H1 (cell line): ENCODE data around the gene FBXO11. TPM values are rescaled to one million over a fixed set of nuclear protein-coding genes. Genes with fewer than 3 reads are reported as not detected.

ENCODE experiments used
- CTCF ChIA-PET: fragments of 300-600 bp; sonication (Branson Sonifier 250); formaldehyde crosslinking; loops from one replicate; lab custom pipeline; 2021; ENCODE audit not compliant: partially characterized antibody; lab: Charles Lee
- POLR2A ChIA-PET: fragments of 300-600 bp; sonication (Branson Sonifier 250); formaldehyde crosslinking; loops from one replicate; lab custom pipeline; 2021; ENCODE audit warnings: inconsistent platforms; ENCODE audit not compliant: partially characterized antibody; lab: Charles Lee
- DNase-seq, 2 experiments: peaks; one replicate each; pipeline versions ENCODE4 v3.0.0 to v3.0.0-alpha.2; 2010 to 2022; ENCODE audit warnings: low spot score in 2 of 2, low read depth in 1 of 2, mixed read lengths in 1 of 2
- FAIRE-seq: peaks from 2 replicates; lab custom pipeline; 2011; peaks lifted over from hg19 to GRCh38; lab: Jason Lieb, UNC
- H2AFZ ChIP-seq: 2 replicates; pipeline ENCODE4 v1.8.1; 2012; ENCODE audit warnings: low read length, inconsistent platforms
- H2AK5ac ChIP-seq: 2 replicates; pipeline ENCODE4 v1.6.1; 2013; ENCODE audit warnings: low read depth, low read length
- H2BK120ac ChIP-seq: replicated peaks from 2 replicates; pipeline ENCODE3; 2013; ENCODE audit warnings: low read depth, low read length, inconsistent platforms
- H2BK12ac ChIP-seq: 2 replicates; pipeline ENCODE4 v1.6.1; 2013; ENCODE audit warnings: low read depth, low read length
- H2BK15ac ChIP-seq: 2 replicates; pipeline ENCODE4 v1.6.1; 2013; ENCODE audit warnings: low read length
- H2BK20ac ChIP-seq: 2 replicates; pipeline ENCODE4 v1.6.1; 2013; ENCODE audit warnings: low read length
- H2BK5ac ChIP-seq: 2 replicates; pipeline ENCODE4 v1.6.1; 2013; ENCODE audit warnings: low read depth, low read length
- H3K14ac ChIP-seq: 2 replicates; pipeline ENCODE4 v1.6.1; 2013; ENCODE audit warnings: inconsistent platforms; ENCODE audit not compliant: insufficient read length
- H3K18ac ChIP-seq: 2 replicates; pipeline ENCODE4 v1.6.1; 2013; ENCODE audit warnings: low read length; ENCODE audit errors: extremely low read depth
- H3K23ac ChIP-seq: 2 replicates; pipeline ENCODE4 v1.6.1; 2013; ENCODE audit warnings: inconsistent platforms; ENCODE audit not compliant: insufficient read length
- H3K23me2 ChIP-seq: 2 replicates; pipeline ENCODE4 v1.6.1; 2013; ENCODE audit warnings: low read depth, low read length
- H3K27ac ChIP-seq: 2 replicates; pipeline ENCODE4 v1.6.1; 2011; ENCODE audit warnings: low read depth, low read length, inconsistent platforms
- H3K27me3 ChIP-seq, 4 experiments: replicated peaks in 1 of 4; 1 replicate in 1 of 4; 2 replicates in 3 of 4; pipeline versions ENCODE4 v1.6.1 to v1.8.1; 2011 to 2013; ENCODE audit warnings: low read length in 3 of 4, mild to moderate bottlenecking in 3 of 4, inconsistent platforms in 2 of 4, mixed read lengths in 2 of 4, moderate library complexity in 1 of 4; ENCODE audit not compliant: control insufficient read depth in 3 of 4, insufficient read depth in 3 of 4; ENCODE audit errors: extremely low read depth in 1 of 4
- H3K36me3 ChIP-seq, 4 experiments: 2 replicates each; pipeline versions ENCODE4 v1.6.1 to v1.8.1; 2011 to 2013; ENCODE audit warnings: mild to moderate bottlenecking in 4 of 4, low read length in 3 of 4, moderate library complexity in 2 of 4, control low read depth in 1 of 4, inconsistent platforms in 1 of 4; ENCODE audit not compliant: insufficient read depth in 4 of 4, control insufficient read depth in 2 of 4
- H3K4ac ChIP-seq: replicated peaks from 2 replicates; pipeline ENCODE3; 2013; ENCODE audit warnings: low read length, low read depth, mixed read lengths, inconsistent platforms; ENCODE audit not compliant: insufficient read length
- H3K4me1 ChIP-seq, 4 experiments: replicated peaks in 1 of 4; 1 replicate in 1 of 4; 2 replicates in 3 of 4; pipeline versions ENCODE4 v1.6.1 to v1.8.1; 2011 to 2013; ENCODE audit warnings: low read length in 3 of 4, inconsistent platforms in 2 of 4, mixed read lengths in 1 of 4; ENCODE audit not compliant: insufficient read depth in 4 of 4, control insufficient read depth in 3 of 4
- H3K4me2 ChIP-seq, 2 experiments: 2 replicates each; pipeline versions ENCODE4 v1.6.1 to v1.8.1; 2011 to 2013; ENCODE audit warnings: low read depth in 2 of 2, low read length in 2 of 2, control low read depth in 1 of 2, inconsistent platforms in 1 of 2, mild to moderate bottlenecking in 1 of 2; ENCODE audit not compliant: insufficient read depth in 1 of 2
- H3K4me3 ChIP-seq, 4 experiments: fragments of 200-600, 300-600 bp in 1 of 4; sonication (generic), shearing (Covaris generic), sonication (Bioruptor Twin) in 1 of 4; 2 replicates each; pipeline versions ENCODE4 v1.5.1 to v1.8.1; 2011 to 2016; ENCODE audit warnings: low read length in 4 of 4, low read depth in 3 of 4, control low read depth in 2 of 4, inconsistent platforms in 2 of 4, mild to moderate bottlenecking in 2 of 4, mixed read lengths in 1 of 4, moderate library complexity in 1 of 4; ENCODE audit not compliant: insufficient read depth in 2 of 4; ENCODE audit errors: extremely low read depth in 1 of 4
- H3K56ac ChIP-seq: replicated peaks from 2 replicates; pipeline ENCODE3; 2013; ENCODE audit warnings: low read depth, mild to moderate bottlenecking, mixed read lengths, low read length, inconsistent platforms; ENCODE audit not compliant: insufficient read length
- H3K79me1 ChIP-seq: 2 replicates; pipeline ENCODE4 v1.6.1; 2013; ENCODE audit warnings: low read depth, low read length, control low read depth
- H3K79me2 ChIP-seq, 2 experiments: 2 replicates each; pipeline versions ENCODE4 v1.6.1 to v1.8.1; 2012 to 2013; ENCODE audit warnings: low read length in 2 of 2, mild to moderate bottlenecking in 2 of 2, inconsistent platforms in 1 of 2; ENCODE audit not compliant: insufficient read depth in 2 of 2, control insufficient read depth in 1 of 2
- H3K9ac ChIP-seq, 4 experiments: replicated peaks in 1 of 4; 1 replicate in 1 of 4; 2 replicates in 3 of 4; pipeline versions ENCODE4 v1.6.1 to v1.8.1; 2011 to 2013; ENCODE audit warnings: low read depth in 3 of 4, low read length in 3 of 4, control low read depth in 2 of 4, mild to moderate bottlenecking in 2 of 4, moderate library complexity in 2 of 4, inconsistent platforms in 1 of 4; ENCODE audit errors: extremely low read depth in 1 of 4
- H3K9me3 ChIP-seq, 2 experiments: 2 replicates each; pipeline versions ENCODE4 v1.6.1 to v1.8.1; 2012 to 2013; ENCODE audit warnings: mild to moderate bottlenecking in 2 of 2, moderate library complexity in 2 of 2, control low read depth in 1 of 2, inconsistent platforms in 1 of 2, low read depth in 1 of 2, low read length in 1 of 2, mixed read lengths in 1 of 2; ENCODE audit not compliant: insufficient read depth in 2 of 2
- H4K20me1 ChIP-seq, 2 experiments: replicated peaks in 1 of 2; 2 replicates each; pipeline versions ENCODE3 to v1.8.1; 2011 to 2013; ENCODE audit warnings: inconsistent platforms in 2 of 2, low read length in 2 of 2, mild to moderate bottlenecking in 1 of 2; ENCODE audit not compliant: insufficient read depth in 2 of 2, control insufficient read depth in 1 of 2
- H4K5ac ChIP-seq: 2 replicates; pipeline ENCODE4 v1.6.1; 2013; ENCODE audit warnings: low read length, low read depth, mixed read lengths, inconsistent platforms; ENCODE audit not compliant: insufficient read length
- H4K8ac ChIP-seq: 2 replicates; pipeline ENCODE4 v1.8.0; 2013; ENCODE audit warnings: mild to moderate bottlenecking, moderate library complexity, low read length, inconsistent platforms; ENCODE audit not compliant: insufficient read depth; ENCODE audit errors: extremely low read depth
- H4K91ac ChIP-seq: replicated peaks from 2 replicates; pipeline ENCODE3; 2013; ENCODE audit warnings: low read length, mixed read lengths, inconsistent platforms; ENCODE audit not compliant: insufficient read length
- NRF1 ChIP-seq: IDR thresholded peaks from 2 replicates; pipeline ENCODE4 v1.6.1; 2011; ENCODE audit warnings: mild to moderate bottlenecking, low read depth, low read length, improper control_type of control experiment
- SRF ChIP-seq: IDR thresholded peaks from 2 replicates; pipeline ENCODE4 v1.6.1; 2011; ENCODE audit warnings: mild to moderate bottlenecking, low read depth, low read length, moderate library complexity
- WGBS, 2 experiments: shearing (Covaris generic) in 1 of 2; methylation state at CpG; one replicate each; pipeline versions ENCODE4 v1.1.6 to v1.1.7; 2013 to 2015; ENCODE audit warnings: low lambda C conversion rate in 2 of 2, mixed read lengths in 2 of 2, inconsistent platforms in 1 of 2, low coverage in 1 of 2, missing lambda C conversion rate in 1 of 2; ENCODE audit not compliant: insufficient replicate concordance in 2 of 2, insufficient coverage in 1 of 2, insufficient read length in 1 of 2; ENCODE audit errors: extremely low coverage in 1 of 2, missing lambda C conversion rate in 1 of 2; 5-methylcytosine and 5-hydroxymethylcytosine counted together
- polyA plus RNA-seq, 7 experiments: library from polyadenylated mRNA; depleted of rRNA in 3 of 7; stranded (reverse) in 5 of 7; unstranded in 2 of 7; fragments of >200 nt in 5 of 7; fragments of 200-250 nt in 2 of 7; gene quantifications; 1 replicate in 5 of 7; 2 replicates in 1 of 7; 4 replicates in 1 of 7; pipeline versions ENCODE4 v1.2.1 to v1.2.3, GENCODE V29; 2011 to 2013; ENCODE audit warnings: missing spikeins in 2 of 7, mixed read lengths in 2 of 7
- total RNA-seq: library from RNA; stranded (reverse); fragmentation: NEBNext Ultra II Directional; extraction: Animal tissue kit (Norgen Biotek cat#: 25700); gene quantifications from 2 replicates; pipeline ENCODE4 v1.2.1, GENCODE V29; 2021

Gene FBXO11
- total and polyA plus RNA-seq, 2 of the 8 experiments (the other 6 are each of a cell fraction or from before 2014, with no cell fraction given) = 21.7 to 57.3 TPM

GRCh38 chr2:47869859-47870595 is 36.3 kb downstream of the FBXO11 start:
- H3K79me2 ChIP-seq = peaks cover 7 to 98% of the 10 kb centered on the region in 2 experiments; a peak in 3 of 4 replicates
- H3K4me1 ChIP-seq = peaks cover 3 to 26% (median 11%) of the 10 kb centered on the region in 4 experiments; a peak in 6 of 7 replicates

More at GRCh38 chr2:47869859-47870595, 36.3 kb downstream of the FBXO11 start:
- no peaks in the 10 kb centered on the region for H3K23me2 ChIP-seq
- H2BK120ac ChIP-seq = no peak overlapping the region
- DNase-seq = no peak
- H2BK20ac ChIP-seq = no peak overlapping the region
- H3K23ac ChIP-seq = no peak overlapping the region
- no peak overlapping the region for H3K4ac ChIP-seq
- peak overlapping the region in 1 of 4 experiments; percentile 6; a peak in 1 of 8 replicates for H3K4me3 ChIP-seq
- no peak overlapping the region for H2BK12ac ChIP-seq
- H3K14ac ChIP-seq = no peak overlapping the region
- no peak overlapping the region for H3K9ac ChIP-seq
- ChIA-PET CTCF (interaction anchor here (1.0 to 3.5 kb wide), 5 partner anchors 9 to 237 kb away, joined by 3 to 14 read pairs (median 5); no protein-coding TSS in a partner anchor), POLR2A (interaction anchor here (1.3 to 2.5 kb wide), 2 partner anchors 9 to 18 kb away, joined by 4 to 7 read pairs; no protein-coding TSS in a partner anchor)
- no peak overlapping the region for H2BK15ac ChIP-seq
- H3K79me1 ChIP-seq = peaks cover 9% of the 10 kb centered on the region
- H3K9me3 ChIP-seq = no peaks in the 10 kb centered on the region
- no peak overlapping the region for H3K27ac ChIP-seq
- no peak for FAIRE-seq
- 73% methylated on average over 2 of the region's 2 CpGs; no CpG with 5 or more reads in 1 of the 2 experiments for whole genome bisulfite sequencing, 2 experiments
- no peak overlapping the region for H2AK5ac ChIP-seq
- TF ChIP-seq SRF = 0 out of 2 replicates have a peak, but pooled peaks have one; percentile 34
- no peak for TF ChIP-seq NRF1
- H3K27me3 ChIP-seq = no peaks in the 10 kb centered on the region
- H2BK5ac ChIP-seq = no peak overlapping the region
- peak overlapping the region in 1 of 2 experiments; percentile 26; a peak in 2 of 4 replicates for H3K4me2 ChIP-seq
- no peak overlapping the region for H3K18ac ChIP-seq
- no peaks in the 10 kb centered on the region; a peak in 1 of 8 replicates for H3K36me3 ChIP-seq
- no peak overlapping the region for H3K56ac ChIP-seq
- no peak overlapping the region for H4K5ac ChIP-seq
- H2AFZ ChIP-seq = no peak overlapping the region
- no peak overlapping the region for H4K91ac ChIP-seq
- H4K8ac ChIP-seq = no peak overlapping the region
- H4K20me1 ChIP-seq = peaks cover 2 to 14% of the 10 kb centered on the region in 2 experiments
